Measurements from ENCODE around the gene IL1R1.
"Not testable (repeated sequence)": the region's sequence is repeated elsewhere in the genome, so short reads cannot be mapped to it uniquely, and the experiment has no call there.

Gene IL1R1

GRCh38 chr2:102117472-102117858 lies 25.1 kb upstream of the IL1R1 start:
- no peak for DNase-seq (ENCODE audit: extremely low spot score)
- ChIA-PET POLR2A (no interaction called here), CTCF (interaction anchor here (0.8 to 1.5 kb wide), 7 partner anchors 9 to 111 kb away, joined by 3 to 6 read pairs (median 3); no protein-coding TSS in a partner anchor)
- TF ChIP-seq CTCF (IDR thresholded peaks at IDR 0.05; ENCODE audit: control extremely low read depth, extremely low read depth, low read depth, missing control alignments) = no peak

GRCh38 chr2:102119255-102119654 lies 23.3 kb upstream of the IL1R1 start:
- ChIA-PET CTCF (interaction anchor here (0.6 to 1.8 kb wide), 3 partner anchors 14 to 122 kb away, joined by 3 to 5 read pairs (median 3); no protein-coding TSS in a partner anchor), POLR2A (interaction anchor here (0.6 kb wide), 1 partner anchor 358 kb away, joined by 12 read pairs; no protein-coding TSS in a partner anchor)
- DNase-seq (ENCODE audit: extremely low spot score) = no peak
- no peak for TF ChIP-seq CTCF (IDR thresholded peaks at IDR 0.05; ENCODE audit: control extremely low read depth, extremely low read depth, low read depth, missing control alignments)

- TF ChIP-seq CTCF (IDR thresholded peaks at IDR 0.05; ENCODE audit: control extremely low read depth, extremely low read depth, low read depth, missing control alignments) = no peak
- POLR2A ChIA-PET = no interaction called here
- DNase-seq (ENCODE audit: extremely low spot score) = no peak
- CTCF ChIA-PET = interaction anchor here (1.3 to 1.8 kb wide), 2 partner anchors 9 to 121 kb away, joined by 3 to 5 read pairs; no protein-coding TSS in a partner anchor
These were observed 22.3 kb upstream of the IL1R1 start for GRCh38 chr2:102120261-102120660.

- no peak for DNase-seq (ENCODE audit: extremely low spot score)
- ChIA-PET CTCF (interaction anchor here (1.3 kb wide), 1 partner anchor 9 kb away, joined by 3 read pairs; no protein-coding TSS in a partner anchor), POLR2A (no interaction called here)
- no peak for TF ChIP-seq CTCF (IDR thresholded peaks at IDR 0.05; ENCODE audit: control extremely low read depth, extremely low read depth, low read depth, missing control alignments)
These were observed 21.8 kb upstream of the IL1R1 start for GRCh38 chr2:102120701-102121159.

GRCh38 chr2:102122115-102122514 lies 20.4 kb upstream of the IL1R1 start:
- CTCF ChIA-PET = interaction anchor here (1.7 kb wide), 1 partner anchor 116 kb away, joined by 4 read pairs; no protein-coding TSS in a partner anchor
- DNase-seq (ENCODE audit: extremely low spot score) = no peak
- POLR2A ChIA-PET = no interaction called here
- no peak for TF ChIP-seq CTCF (IDR thresholded peaks at IDR 0.05; ENCODE audit: control extremely low read depth, extremely low read depth, low read depth, missing control alignments)

DNA sequence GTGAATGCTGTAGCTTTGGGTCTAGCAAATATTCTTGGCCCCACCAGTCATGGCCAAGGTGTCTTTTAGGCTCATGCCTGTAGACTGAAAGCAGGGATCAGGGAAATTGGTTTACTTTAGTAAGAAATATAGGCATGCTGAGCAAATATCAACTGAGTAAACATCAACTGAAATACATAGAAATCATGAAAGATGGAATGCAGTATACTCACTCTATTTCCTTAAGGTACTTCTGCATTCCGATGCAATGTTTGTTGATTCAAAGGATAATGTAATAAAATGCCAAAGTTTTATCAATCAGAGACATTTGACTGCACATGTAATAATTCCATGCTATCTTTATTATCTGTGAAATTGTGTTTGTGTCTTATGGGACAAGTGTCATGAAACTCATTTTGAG lies 19.6 kb upstream of the IL1R1 start:
- ChIA-PET CTCF (interaction anchor here (1.7 kb wide), 1 partner anchor 116 kb away, joined by 4 read pairs; no protein-coding TSS in a partner anchor), POLR2A (no interaction called here)
- no peak for TF ChIP-seq CTCF (IDR thresholded peaks at IDR 0.05; ENCODE audit: control extremely low read depth, extremely low read depth, low read depth, missing control alignments)
- no peak for DNase-seq (ENCODE audit: extremely low spot score)

GRCh38 chr2:102124421-102124820 lies 18.1 kb upstream of the IL1R1 start:
- DNase-seq (ENCODE audit: extremely low spot score); POLR2A ChIA-PET: not testable (repeated sequence)
- CTCF ChIA-PET = interaction anchor here (1.7 kb wide), 1 partner anchor 10 kb away, joined by 4 read pairs; no protein-coding TSS in a partner anchor
